ENCODE results near the gene SH2D3C.

SH2D3C gene

DNA sequence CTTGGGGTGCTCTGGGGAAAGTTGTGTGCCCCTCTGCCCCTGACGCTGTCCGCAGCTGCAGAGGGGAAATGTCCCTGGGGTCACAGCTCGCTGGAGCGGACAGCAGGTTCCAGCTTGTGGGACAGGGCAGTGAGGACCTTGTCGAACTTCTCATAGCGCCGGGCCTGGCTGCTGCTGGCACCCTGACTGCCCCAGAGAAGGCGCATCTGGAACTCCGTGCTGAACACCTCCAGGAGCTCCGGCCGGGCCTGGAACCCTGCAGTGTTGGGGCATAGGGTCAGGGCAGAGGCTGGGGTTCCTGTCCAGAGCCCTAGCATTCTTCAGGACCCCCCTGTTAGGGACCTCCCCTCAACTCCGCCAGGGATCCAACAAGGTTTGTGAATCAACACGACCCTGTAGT is 39.8 kb downstream of the SH2D3C start:
- no peak for DNase-seq (ENCODE audit: low read depth)

- no peak for DNase-seq (ENCODE audit: low read depth)
These were observed 42.8 kb downstream of the SH2D3C start for GRCh38 chr9:127735530-127736185.

DNA sequence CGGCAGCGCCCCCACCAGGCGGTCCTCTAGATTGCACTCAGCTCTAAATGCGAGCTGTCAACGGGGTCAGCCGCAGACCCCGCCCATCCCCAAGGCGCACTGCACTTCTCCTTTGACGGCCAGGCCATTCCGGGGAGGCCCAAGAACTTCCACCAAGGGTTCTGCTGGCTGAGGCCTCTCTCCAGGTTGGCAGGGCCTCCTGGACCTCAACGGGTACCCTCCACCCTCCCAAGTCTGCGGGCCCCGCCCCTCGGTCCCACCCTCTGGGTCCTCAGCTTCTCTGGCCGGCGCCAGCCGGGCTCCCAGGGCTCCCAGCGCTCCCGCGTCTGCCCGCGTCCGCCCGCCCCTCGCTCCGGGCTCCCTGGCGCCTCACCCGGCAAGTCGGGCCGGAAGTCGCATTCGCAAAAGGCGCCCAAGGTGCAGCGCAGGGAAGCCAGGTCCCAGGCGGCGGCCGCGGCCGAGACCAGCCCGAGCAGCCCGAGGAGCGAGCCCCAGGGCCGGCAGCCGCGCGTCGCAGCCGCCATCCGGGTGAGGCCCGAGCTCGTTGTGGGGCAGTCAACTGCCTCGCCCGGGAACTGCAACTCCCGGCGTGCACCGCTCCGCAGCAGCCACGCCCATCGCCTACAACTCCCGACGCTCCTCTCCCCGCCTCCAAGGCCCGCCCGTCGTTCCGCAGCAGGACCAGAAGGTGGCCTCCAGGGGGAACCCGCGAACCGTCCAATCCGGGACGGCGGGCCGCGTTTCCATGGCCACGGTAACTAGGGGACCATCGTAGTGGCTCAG is 43.5 kb downstream of the SH2D3C start, which contains the start of gene TOR2A:
Gene TOR2A (minus strand): TSS at position 548 of the 783 bp plus-strand sequence. CDS start 24 bp downstream, at position 524.
- peak; percentile 96 for DNase-seq (ENCODE audit: low read depth)

DNA sequence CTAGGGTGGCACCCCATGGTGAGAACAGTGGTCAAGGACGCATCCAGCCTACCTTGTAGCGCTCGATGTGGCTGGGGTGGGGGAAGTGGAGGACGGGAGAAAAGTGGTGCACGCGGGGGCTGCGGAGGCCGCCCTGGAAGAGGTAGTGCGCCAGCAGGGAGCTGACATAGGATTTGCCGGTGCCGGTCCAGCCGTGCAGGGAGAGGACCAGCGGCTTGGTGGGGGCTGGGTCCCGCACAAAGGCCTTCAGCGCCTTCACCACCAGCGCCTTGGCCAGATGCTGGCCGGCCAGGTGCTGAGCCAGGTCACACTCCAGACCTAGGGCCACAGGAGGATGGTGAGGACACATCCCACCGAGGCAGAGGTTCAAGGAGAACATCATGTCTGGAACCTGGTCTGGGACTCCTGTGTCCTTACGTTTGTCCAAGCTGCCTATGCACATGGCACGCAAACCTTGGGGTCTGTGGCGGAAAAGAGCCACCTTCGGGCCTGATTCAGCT is 44.2 kb downstream of the SH2D3C start:
- no peak for DNase-seq (ENCODE audit: low read depth)

DNA sequence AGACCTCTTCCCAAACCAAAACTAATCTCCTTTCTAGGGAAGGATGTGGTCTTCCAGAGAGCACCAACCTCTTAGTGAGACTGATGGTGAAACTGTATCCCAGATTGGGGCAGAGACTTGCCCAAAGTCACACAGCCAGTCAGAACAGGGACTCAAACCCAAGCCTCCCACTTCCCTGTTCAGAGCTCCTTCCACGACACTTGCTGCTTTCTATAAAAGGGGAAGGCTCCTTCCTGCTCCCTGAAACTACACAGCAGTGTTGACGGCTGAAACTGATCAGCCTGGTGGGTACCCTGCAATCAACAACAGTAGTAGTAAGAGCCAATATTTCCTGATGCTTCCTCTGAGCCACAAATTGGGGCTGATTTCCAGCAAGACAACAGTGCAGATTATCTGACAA is 44.9 kb downstream of the SH2D3C start:
- no peak for DNase-seq (ENCODE audit: low read depth)

- no peak for DNase-seq (ENCODE audit: low read depth)
These were observed 46.0 kb downstream of the SH2D3C start for GRCh38 chr9:127732444-127732843.

DNA sequence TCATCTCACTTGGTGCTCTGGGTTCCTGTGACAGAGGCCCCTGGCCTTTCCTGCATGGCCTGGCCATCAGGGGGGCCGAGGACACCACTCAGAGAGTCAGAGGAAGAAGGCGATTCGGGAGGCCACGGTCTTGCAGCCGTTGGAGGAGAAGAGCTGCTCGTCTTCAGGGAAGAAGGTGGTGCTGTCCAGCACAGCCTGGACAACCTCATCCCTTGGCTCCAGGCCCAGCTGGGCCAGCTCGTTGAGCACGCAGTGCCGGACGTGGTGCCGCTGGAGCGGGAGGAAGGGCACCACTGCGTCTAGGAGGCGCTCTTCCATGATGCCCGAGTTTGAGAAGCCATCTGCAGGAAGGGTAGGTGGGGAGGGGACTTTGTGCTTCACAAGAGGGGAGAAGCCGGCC is 46.5 kb downstream of the SH2D3C start:
- DNase-seq (ENCODE audit: low read depth), result no peak

GRCh38 chr9:127730799-127731410 is 47.6 kb downstream of the SH2D3C start:
- DNase-seq (ENCODE audit: low read depth), result no peak

- no peak for DNase-seq (ENCODE audit: low read depth)
These were observed 48.2 kb downstream of the SH2D3C start for GRCh38 chr9:127730262-127730661.

DNA sequence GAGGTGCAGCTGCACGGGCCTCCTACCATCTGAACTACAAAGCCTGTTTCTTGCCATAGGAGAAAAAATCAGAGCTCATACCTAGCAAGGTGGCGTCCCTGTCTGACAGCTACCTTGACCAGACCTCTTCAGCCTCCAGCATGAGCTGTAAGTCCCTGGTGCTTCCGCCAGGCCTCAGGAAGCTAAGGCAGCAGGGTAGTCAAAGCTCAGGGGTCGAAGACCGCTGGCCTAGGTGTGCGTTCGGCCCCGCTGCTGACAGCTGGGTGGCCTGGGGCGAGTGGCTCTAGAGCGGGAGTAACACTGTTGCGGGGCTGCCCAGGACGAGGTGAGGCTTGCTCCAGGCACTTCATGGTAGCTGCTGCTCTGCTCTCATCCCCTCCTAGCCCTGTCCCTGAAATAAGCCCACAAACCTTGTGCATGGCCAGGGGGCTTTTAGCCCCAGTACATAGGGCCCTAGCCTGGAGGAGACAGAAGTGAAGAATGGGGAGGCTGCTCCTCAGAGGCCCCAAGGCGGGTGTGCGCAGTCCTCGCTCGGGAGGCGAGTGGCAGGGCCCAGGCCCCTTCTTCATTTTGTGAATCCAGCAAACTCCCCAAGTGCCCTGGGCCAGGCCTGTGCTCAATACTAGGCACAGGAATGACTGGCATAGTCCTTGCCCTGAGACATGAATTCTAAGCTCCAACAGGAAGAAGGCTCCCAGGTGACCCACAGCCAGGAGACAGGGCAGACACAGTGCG is 48.8 kb downstream of the SH2D3C start:
- DNase-seq (ENCODE audit: low read depth), result no peak

DNA sequence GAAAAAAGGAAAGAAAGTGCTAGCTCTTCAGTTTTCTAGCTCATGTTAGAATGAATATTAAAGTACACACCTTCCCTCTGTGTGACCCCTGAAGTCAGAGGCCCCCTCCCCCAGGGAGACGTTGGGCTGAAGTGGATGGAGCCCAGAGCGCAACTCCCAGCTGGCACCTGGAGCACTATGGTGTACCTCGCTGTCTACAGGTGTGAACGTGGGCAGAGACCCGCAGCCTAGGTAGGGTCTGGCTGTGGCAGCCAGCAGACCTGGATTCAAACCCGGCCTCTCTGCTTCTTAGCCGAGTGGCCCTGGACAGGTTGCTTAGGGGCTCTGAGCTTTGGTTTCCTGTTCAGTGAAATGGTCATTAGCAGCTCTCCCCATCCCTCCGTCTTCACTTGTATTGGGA is 49.7 kb downstream of the SH2D3C start:
- no peak for DNase-seq (ENCODE audit: low read depth)

GRCh38 chr9:127726871-127727270 is 51.6 kb downstream of the SH2D3C start:
- DNase-seq (ENCODE audit: low read depth), result no peak

GRCh38 chr9:127724012-127724411 is 54.5 kb downstream of the SH2D3C start:
- no peak for DNase-seq (ENCODE audit: low read depth)

DNA sequence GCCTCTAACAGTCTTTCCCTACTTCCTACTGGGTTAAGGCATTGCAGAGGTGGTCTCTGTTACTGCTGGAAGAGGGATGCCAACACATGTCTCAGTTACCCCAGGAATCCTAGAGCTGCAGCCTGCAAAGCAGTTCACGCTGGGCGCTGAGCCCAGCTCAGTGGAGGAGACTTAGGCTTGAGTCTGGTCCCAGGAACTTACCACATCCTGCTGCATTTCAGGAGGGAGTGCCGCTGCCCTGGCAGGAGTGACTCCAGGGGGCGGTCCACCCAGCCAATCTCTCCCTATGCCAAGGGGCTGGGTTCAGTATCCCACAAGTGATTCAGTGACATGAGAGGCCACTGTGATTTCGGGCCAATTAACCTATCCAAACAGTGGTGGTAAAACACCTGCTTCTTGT is 55.0 kb downstream of the SH2D3C start:
- peak; percentile 79 for DNase-seq (ENCODE audit: low read depth)

DNA sequence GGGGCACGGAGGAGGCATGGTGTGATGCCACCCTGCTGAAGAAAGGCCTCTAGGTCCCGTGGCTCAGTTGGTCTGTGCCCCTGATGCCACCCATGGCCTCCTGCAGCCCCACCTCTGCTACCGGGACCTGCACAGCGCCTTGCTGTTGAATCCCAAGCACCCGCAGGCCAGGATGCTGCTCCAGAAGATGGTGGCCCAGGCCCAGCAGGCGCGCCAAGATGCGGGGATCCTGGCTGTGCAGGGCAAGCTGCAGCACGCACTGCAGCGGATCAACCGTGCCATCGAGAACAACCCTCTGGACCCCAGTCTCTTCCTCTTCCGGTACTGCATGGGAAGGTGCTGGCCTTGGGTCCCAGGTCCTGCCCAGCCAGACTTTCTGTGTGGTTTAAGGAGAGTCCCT is 55.5 kb downstream of the SH2D3C start:
- DNase-seq (ENCODE audit: low read depth), result no peak

DNA sequence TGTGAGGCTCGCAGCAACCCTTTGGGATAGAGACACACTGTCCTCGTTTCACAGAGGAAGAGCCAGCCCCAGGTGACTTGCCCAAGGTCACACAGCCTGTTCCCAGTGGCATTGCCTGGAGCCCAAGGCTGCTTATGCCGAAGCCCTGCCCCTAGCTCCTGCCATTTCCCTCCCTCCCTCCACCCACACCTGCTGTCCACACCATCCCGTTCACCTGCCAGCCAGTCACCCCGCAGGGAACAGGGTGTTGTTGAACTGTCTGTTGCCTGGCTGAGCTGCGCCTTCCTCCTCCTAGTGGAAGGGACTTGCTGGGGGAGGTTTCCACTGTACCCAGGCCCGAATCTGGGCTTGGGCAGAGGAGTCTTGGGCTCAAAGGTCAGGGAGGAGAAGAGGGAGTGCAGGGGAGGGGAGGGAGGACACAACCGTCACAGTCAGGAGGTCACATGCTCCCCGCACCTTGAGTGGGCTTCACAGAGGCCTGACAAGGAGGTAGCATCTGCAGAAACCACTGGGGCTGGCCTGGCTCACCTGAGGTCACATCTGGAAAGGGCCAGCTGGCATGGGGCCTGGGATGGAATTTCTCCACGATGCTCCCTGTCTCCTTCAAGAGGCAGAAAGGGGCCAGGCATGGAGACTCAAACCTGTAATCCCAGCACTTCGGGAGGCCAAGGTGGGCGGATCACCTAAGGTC is 56.3 kb downstream of the SH2D3C start:
- DNase-seq (ENCODE audit: low read depth), result no peak

- DNase-seq (ENCODE audit: low read depth), result no peak
These were observed 57.1 kb downstream of the SH2D3C start for GRCh38 chr9:127721391-127721821.

DNA sequence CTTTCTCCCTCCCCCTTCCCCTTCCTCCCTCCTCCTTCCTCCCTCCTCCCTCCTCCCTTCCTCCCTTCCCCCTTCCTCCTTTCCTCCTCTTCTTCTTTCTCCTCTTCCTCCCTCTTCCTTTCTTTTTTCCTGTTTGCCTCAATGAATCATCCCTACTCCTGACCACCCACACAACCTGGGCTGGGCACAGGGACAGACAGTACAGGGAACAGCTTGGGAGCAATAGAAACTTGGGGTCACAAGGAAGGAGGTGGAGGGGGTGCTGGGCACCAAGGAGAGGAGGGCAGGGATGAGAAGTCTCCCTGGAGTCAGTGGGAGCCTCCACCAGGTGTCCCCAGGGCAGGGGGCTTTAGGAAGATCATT is 57.6 kb downstream of the SH2D3C start:
- DNase-seq (ENCODE audit: low read depth), result no peak

GRCh38 chr9:127720031-127720864 is 58.2 kb downstream of the SH2D3C start:
- DNase-seq (ENCODE audit: low read depth), result no peak

DNA sequence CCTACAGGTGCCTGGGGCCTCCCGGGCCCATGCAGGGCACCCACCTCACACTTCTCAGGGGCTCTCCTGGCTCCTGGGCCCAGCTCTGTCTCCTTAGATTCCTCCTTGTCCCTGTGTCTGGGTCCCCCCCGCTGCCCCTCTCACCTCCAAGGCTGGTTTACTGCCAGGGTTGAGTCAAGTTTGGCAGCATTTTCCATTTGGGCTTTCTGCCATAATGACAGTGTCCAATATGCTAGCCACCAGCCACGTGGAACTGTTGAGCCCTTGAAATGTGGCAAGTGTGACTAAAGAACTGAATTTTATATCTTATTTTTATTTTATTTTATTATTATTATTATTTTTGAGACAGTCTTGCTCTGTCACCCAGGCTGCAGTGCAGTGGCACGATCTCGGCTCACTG is 60.7 kb downstream of the SH2D3C start:
- no peak for DNase-seq (ENCODE audit: low read depth)

- no peak for DNase-seq (ENCODE audit: low read depth)
These were observed 62.1 kb downstream of the SH2D3C start for GRCh38 chr9:127716412-127716811.

All from fibroblast of gingiva (primary cell).